C4-2B (cell line): ENCODE results near the gene HS3ST4.

Experiments used
- CTCF ChIP-seq: fragments of 450-650 bp; conservative IDR thresholded peaks from 2 replicates; pipeline ENCODE4 v1.5.1; 2017; ENCODE audit warnings: mild to moderate bottlenecking
- ZFX ChIP-seq: fragments of 450-650 bp; IDR thresholded peaks from 2 replicates; pipeline ENCODE4 v1.6.1; 2017

- TF ChIP-seq CTCF (no peak), ZFX (no peak)
These were observed 185.3 kb downstream of the HS3ST4 start for GRCh38 chr16:25877103-25877502.
